ENCODE data around the gene NES.
A peak's percentile ranks its signal among the peaks of the same experiment; 100 is the strongest.

The NES gene

GRCh38 chr1:156676820-156677615, at the start of gene NES:
Gene NES (minus strand): TSS chr1:156677407. CDS start chr1:156677264, 143 bp downstream.
- no peak for DNase-seq

GRCh38 chr1:156726549-156727226, 49.5 kb upstream of the NES start:
- DNase-seq: peak; percentile 55 to 71

GRCh38 chr1:156725683-156726280, 48.6 kb upstream of the NES start:
- peak; percentile 82 to 85 for DNase-seq

GRCh38 chr1:156721535-156721934, 44.3 kb upstream of the NES start:
- no peak for DNase-seq

GRCh38 chr1:156721131-156721530, 43.9 kb upstream of the NES start:
- DNase-seq: no peak

- no peak for DNase-seq
These were observed 40.1 kb upstream of the NES start for GRCh38 chr1:156717351-156717750.

GRCh38 chr1:156714830-156715229, 37.6 kb upstream of the NES start:
- DNase-seq: no peak

- DNase-seq: no peak
These were observed 35.4 kb upstream of the NES start for GRCh38 chr1:156712626-156713025.

- DNase-seq: no peak
These were observed 34.0 kb upstream of the NES start for GRCh38 chr1:156711011-156711817.

- DNase-seq: no peak
These were observed 32.7 kb upstream of the NES start for GRCh38 chr1:156709757-156710489.

GRCh38 chr1:156709031-156709430, 31.8 kb upstream of the NES start:
- no peak for DNase-seq

GRCh38 chr1:156708218-156708661, 31.0 kb upstream of the NES start:
- no peak for DNase-seq

- no peak for DNase-seq
These were observed 30.4 kb upstream of the NES start for GRCh38 chr1:156707417-156708217.

GRCh38 chr1:156706657-156707416, 29.6 kb upstream of the NES start:
- peak; percentile 27 to 31 for DNase-seq

GRCh38 chr1:156705918-156706656, 28.9 kb upstream of the NES start:
- DNase-seq: peak; percentile 80

GRCh38 chr1:156705321-156705917, 28.2 kb upstream of the NES start, which contains the start of gene CRABP2:
Gene CRABP2 (minus strand): TSS chr1:156705583. CDS start chr1:156705446, 137 bp downstream.
- peak; percentile 30 to 43 for DNase-seq

- peak; percentile 56 to 58 for DNase-seq
These were observed 27.7 kb upstream of the NES start for GRCh38 chr1:156704930-156705320.

- DNase-seq: no peak
These were observed 27.0 kb upstream of the NES start for GRCh38 chr1:156704166-156704711.

GRCh38 chr1:156703741-156704140, 26.5 kb upstream of the NES start:
- no peak for DNase-seq

Measured in stimulated activated CD4-positive, alpha-beta T cell treated with anti-CD3 and anti-CD28 coated beads, Interleukin-2, amount 100 ng/mL, for 24 hours (primary cell).